Activated CD4-positive, CD25-positive, alpha-beta regulatory T cell treated with anti-CD3 and anti-CD28 coated beads, Interleukin-2, amount 50 U/mL, for 16 hours (primary cell): ENCODE measurements around the gene DGKI.

Source experiments
- DNase-seq: peaks from one replicate; pipeline ENCODE4 v3.0.0-alpha.2; 2020; ENCODE audit warnings: low read depth, low spot score

The DGKI gene

DNA sequence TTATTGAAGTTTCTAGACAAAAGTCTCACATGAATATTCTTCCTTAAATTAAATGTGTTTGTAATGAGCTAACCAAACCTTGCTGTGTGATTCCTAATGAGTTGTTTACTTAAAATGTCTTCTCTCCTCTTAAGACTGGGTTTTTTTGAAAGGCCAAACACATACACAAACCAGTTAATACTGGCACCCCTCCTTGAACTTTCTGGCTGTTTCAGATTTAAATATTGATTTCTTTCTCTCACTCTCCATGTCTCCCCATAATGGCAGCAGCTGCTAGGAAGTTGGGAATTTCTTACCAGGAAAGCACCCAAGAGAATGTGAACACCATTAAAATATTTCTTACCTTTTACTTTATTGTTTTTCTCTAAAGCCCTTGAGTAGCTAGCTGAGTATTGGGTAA lies 491.8 kb downstream of the DGKI start:
- no peak for DNase-seq

DNA sequence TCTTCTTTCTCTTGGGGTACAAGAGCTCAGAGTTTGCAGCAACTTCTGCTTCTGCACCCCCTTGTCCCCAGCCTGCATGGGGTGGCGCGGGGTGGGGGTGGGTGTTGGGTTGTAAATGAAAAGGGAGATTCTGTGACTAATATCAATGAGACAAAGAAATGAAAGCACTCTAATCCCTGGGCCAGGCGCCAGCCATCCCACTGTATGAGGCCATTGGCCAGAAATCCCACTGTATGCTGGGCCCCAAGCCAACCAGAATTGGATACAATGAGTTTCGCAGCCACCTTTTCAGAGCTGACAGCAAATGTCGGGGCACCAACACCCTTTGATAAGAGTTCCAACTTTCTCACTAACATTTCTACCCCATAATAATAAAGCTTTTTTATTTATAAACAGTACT lies 492.4 kb downstream of the DGKI start:
- DNase-seq: no peak

DNA sequence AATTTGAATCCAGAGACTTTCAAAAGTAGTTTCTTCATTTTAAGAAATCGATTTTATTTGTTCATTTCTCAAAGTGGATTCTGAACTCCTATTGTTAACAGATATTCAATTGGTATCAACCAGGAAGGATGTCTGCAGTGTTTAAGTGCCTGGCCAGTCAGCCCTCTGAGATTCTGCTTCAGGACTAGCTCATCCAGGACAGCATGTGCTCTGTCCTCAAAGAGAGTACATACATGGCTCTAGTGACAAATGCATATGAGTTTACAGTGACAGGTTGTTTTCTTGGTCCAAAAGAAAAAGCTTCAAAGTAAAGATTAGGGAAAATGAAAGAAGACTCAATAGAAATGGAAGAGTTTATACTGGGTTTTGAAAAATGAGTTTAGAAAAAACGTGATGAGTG lies 494.8 kb downstream of the DGKI start:
- DNase-seq: no peak

GRCh38 chr7:137345799-137346449 lies 500.9 kb downstream of the DGKI start:
- no peak for DNase-seq

- no peak for DNase-seq
Observed at GRCh38 chr7:137343281-137343841, 503.4 kb downstream of the DGKI start, which contains the start of gene PTN. Gene PTN (minus strand): TSS chr7:137343733. CDS start chr7:137254973, 88,760 bp downstream.

DNA sequence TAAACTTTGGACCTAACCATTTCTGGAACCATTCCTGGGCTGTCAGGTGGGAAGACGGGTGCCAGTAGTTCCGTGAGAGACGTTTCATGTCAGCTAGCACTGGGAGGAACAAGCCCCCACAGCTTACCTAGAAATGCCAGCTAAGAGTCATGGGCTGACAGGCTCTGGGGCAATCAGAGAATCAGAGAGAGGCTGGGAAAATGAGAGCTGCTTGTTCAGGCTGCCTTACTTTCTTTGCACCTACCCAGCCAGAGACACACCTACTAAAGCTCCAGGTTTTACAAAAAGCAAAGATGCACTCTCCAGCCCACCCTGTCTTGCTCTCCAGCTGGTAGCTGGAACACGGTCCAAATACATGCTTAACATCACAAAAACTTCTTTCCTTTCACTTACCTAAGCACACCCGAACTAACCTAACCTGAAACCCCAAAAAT lies 503.9 kb downstream of the DGKI start:
- DNase-seq: no peak

DNA sequence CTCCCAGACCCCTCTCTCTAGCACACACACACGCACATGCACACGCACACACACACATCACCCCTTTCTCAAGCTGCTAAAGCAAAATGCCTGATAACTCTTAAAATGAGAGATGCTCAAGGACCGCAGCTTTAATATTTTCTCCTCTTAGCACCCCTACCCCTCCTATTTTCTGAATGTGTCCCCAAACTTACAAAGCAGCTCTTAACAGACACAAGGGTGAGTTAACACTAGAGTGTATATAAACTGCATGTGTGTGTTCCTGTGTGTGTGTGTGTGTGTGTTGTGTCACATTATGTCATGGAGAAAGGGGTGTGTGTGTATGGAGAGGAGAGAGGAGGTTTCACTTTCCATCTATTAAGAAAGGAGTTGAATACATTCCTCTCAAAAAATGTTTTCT lies 504.5 kb downstream of the DGKI start:
- DNase-seq: no peak

- DNase-seq: no peak
Observed at GRCh38 chr7:137337902-137338301, 508.9 kb downstream of the DGKI start.

DNA sequence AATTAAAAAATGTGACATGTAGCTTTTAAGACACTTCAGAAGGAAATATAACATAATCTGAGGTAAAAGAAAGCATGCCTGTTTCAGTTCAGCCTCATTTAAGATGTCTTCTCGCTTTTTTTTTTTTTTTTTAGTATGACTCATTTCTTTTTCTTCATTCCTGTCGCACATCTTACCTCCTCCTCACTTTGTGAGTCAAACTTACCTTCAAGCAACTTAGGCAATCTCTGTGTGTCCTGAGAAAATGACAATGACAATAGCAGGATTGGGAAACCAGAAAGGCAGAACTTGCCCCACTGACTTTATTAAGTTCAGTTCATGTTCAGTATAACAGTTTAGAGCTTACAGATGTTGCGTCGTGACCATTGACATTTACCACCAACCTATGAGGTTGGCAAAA lies 511.0 kb downstream of the DGKI start:
- DNase-seq: no peak

DNA sequence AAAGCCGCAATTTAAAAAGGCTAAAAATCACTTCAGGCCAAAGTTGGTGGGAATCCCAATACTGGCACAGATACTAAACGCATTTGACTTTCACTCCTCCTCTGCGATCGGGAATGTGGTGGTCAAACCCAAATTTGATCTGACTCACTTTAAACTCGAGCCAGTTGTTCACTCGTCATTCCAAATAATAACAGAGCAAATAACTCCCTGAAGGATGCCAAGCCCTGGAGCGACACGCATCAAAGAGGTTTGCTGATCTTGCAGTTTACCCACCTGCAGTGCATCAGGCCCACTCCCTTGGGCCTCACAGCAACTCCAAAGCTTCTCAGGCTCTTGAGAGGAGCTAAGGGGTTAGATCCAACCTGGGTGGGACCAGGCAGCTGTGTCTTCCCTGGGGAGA lies 515.4 kb downstream of the DGKI start:
- no peak for DNase-seq
